ENCODE data around the gene NACC2.

GRCh38 chr9:135987838-135988404, 107.2 kb downstream of the NACC2 start:
- no peak for TF ChIP-seq POLR2AphosphoS5 (IDR thresholded peaks at IDR 0.05; ENCODE audit: low read depth)
- no peak for TF ChIP-seq REST (IDR thresholded peaks at IDR 0.05; ENCODE audit: unreplicated experiment)
